Activated effector memory CD4-positive, alpha-beta T cell treated with Interleukin-2 at 50 U/mL for 16 hours (primary cell): ENCODE results near the gene EMX1.

Source experiments
- DNase-seq: peaks from one replicate; pipeline ENCODE4 v3.0.0-alpha.2; 2020

EMX1 gene

GRCh38 chr2:72926368-72926767, 9.0 kb downstream of the EMX1 start:
- DNase-seq = no peak

- DNase-seq = no peak
Measured at GRCh38 chr2:72926811-72927465, 9.6 kb downstream of the EMX1 start.

- no peak for DNase-seq
Measured at GRCh38 chr2:72927619-72928550, 10.6 kb downstream of the EMX1 start.

- no peak for DNase-seq
Measured at GRCh38 chr2:72929010-72929409, 11.7 kb downstream of the EMX1 start.

GRCh38 chr2:72931280-72931910, 14.1 kb downstream of the EMX1 start:
- no peak for DNase-seq

- no peak for DNase-seq
Measured at GRCh38 chr2:72932045-72932740, 14.9 kb downstream of the EMX1 start.

GRCh38 chr2:72932805-72933204, 15.5 kb downstream of the EMX1 start:
- DNase-seq = no peak

- no peak for DNase-seq
Measured at GRCh38 chr2:72933207-72933606, 15.9 kb downstream of the EMX1 start.

GRCh38 chr2:72933646-72934151, 16.4 kb downstream of the EMX1 start:
- no peak for DNase-seq

- DNase-seq = no peak
Measured at GRCh38 chr2:72934683-72935610, 17.6 kb downstream of the EMX1 start.

- no peak for DNase-seq
Measured at GRCh38 chr2:72935611-72935957, 18.3 kb downstream of the EMX1 start.

GRCh38 chr2:72936660-72937355, 19.5 kb downstream of the EMX1 start:
- DNase-seq = no peak

GRCh38 chr2:72937356-72937669, 20.0 kb downstream of the EMX1 start:
- DNase-seq = no peak

GRCh38 chr2:72938455-72938854, 21.1 kb downstream of the EMX1 start:
- no peak for DNase-seq

- no peak for DNase-seq
Measured at GRCh38 chr2:72940361-72940760, 23.0 kb downstream of the EMX1 start.

- DNase-seq = no peak
Measured at GRCh38 chr2:72940786-72941185, 23.5 kb downstream of the EMX1 start.

GRCh38 chr2:72942293-72942692, 25.0 kb downstream of the EMX1 start:
- no peak for DNase-seq

- DNase-seq = no peak
Measured at GRCh38 chr2:72942881-72943418, 25.6 kb downstream of the EMX1 start.

GRCh38 chr2:72943540-72944395, 26.4 kb downstream of the EMX1 start:
- no peak for DNase-seq

GRCh38 chr2:72944804-72945449, 27.6 kb downstream of the EMX1 start:
- no peak for DNase-seq
